Measurements from ENCODE around the gene SP6. TPM values are rescaled to one million over a fixed set of nuclear protein-coding genes. Genes with fewer than 3 reads are reported as not detected.

Gene SP6
- total RNA-seq, 1 donor, result under 0.01 TPM

- Histone ChIP-seq H3K9me3 (ENCODE audit: low read depth, low read length) (no peaks in the 10 kb centered on the region), H3K4me3 (ENCODE audit: insufficient read depth, low read length) (no peak overlapping the region), H3K4me2 (ENCODE audit: insufficient read depth, low read length) (no peak overlapping the region), H4K20me1 (ENCODE audit: insufficient read depth, low read length) (peaks cover 18% of the 10 kb centered on the region), H3K4me1 (ENCODE audit: insufficient read depth, low read length) (no peaks in the 10 kb centered on the region), H3K27me3 (ENCODE audit: insufficient read depth, low read length) (peaks cover 28% of the 10 kb centered on the region), H3K27ac (ENCODE audit: low read depth, low read length) (no peak overlapping the region), H3K79me2 (ENCODE audit: insufficient read depth, low read length) (no peaks in the 10 kb centered on the region), H3K36me3 (ENCODE audit: insufficient read depth, low read length) (peaks cover 25% of the 10 kb centered on the region), H2AFZ (ENCODE audit: low read length) (no peak overlapping the region)
- TF ChIP-seq CTCF (IDR thresholded peaks at IDR 0.05; ENCODE audit: extremely low read depth, low read depth, low read length), result no peak
- DNase-seq (ENCODE audit: insufficient read length, low spot score, missing footprints), result no peak
Measured at GRCh38 chr17:47804461-47804860, 46.5 kb downstream of the SP6 start.

- H3K27ac ChIP-seq (ENCODE audit: low read depth, low read length), result no peak overlapping the region
- H3K36me3 ChIP-seq (ENCODE audit: insufficient read depth, low read length), result peaks cover 18% of the 10 kb centered on the region
- peaks cover 11% of the 10 kb centered on the region for H4K20me1 ChIP-seq (ENCODE audit: insufficient read depth, low read length)
- no peaks in the 10 kb centered on the region for H3K79me2 ChIP-seq (ENCODE audit: insufficient read depth, low read length)
- H3K4me2 ChIP-seq (ENCODE audit: insufficient read depth, low read length), result no peak overlapping the region
- H3K4me3 ChIP-seq (ENCODE audit: insufficient read depth, low read length), result no peak overlapping the region
- H3K9me3 ChIP-seq (ENCODE audit: low read depth, low read length), result no peaks in the 10 kb centered on the region
- DNase-seq (ENCODE audit: insufficient read length, low spot score, missing footprints), result no peak
- peaks cover 28% of the 10 kb centered on the region for H3K27me3 ChIP-seq (ENCODE audit: insufficient read depth, low read length)
- no peak for TF ChIP-seq CTCF (IDR thresholded peaks at IDR 0.05; ENCODE audit: extremely low read depth, low read depth, low read length)
- no peaks in the 10 kb centered on the region for H3K4me1 ChIP-seq (ENCODE audit: insufficient read depth, low read length)
- H2AFZ ChIP-seq (ENCODE audit: low read length), result no peak overlapping the region
Measured at GRCh38 chr17:47803751-47804150, 47.2 kb downstream of the SP6 start.

- H3K27me3 ChIP-seq (ENCODE audit: insufficient read depth, low read length), result peaks cover 28% of the 10 kb centered on the region
- TF ChIP-seq CTCF (IDR thresholded peaks at IDR 0.05; ENCODE audit: extremely low read depth, low read depth, low read length), result no peak
Measured at GRCh38 chr17:47803201-47803600, 47.8 kb downstream of the SP6 start.

GRCh38 chr17:47802341-47803022 lies 48.5 kb downstream of the SP6 start:
- Histone ChIP-seq H3K36me3 (ENCODE audit: insufficient read depth, low read length) (peaks cover 6% of the 10 kb centered on the region), H3K4me2 (ENCODE audit: insufficient read depth, low read length) (no peak overlapping the region), H3K27me3 (ENCODE audit: insufficient read depth, low read length) (peaks cover 28% of the 10 kb centered on the region), H3K27ac (ENCODE audit: low read depth, low read length) (no peak overlapping the region), H2AFZ (ENCODE audit: low read length) (no peak overlapping the region), H4K20me1 (ENCODE audit: insufficient read depth, low read length) (peaks cover 5% of the 10 kb centered on the region), H3K79me2 (ENCODE audit: insufficient read depth, low read length) (no peaks in the 10 kb centered on the region), H3K4me1 (ENCODE audit: insufficient read depth, low read length) (no peaks in the 10 kb centered on the region), H3K4me3 (ENCODE audit: insufficient read depth, low read length) (no peak overlapping the region), H3K9me3 (ENCODE audit: low read depth, low read length) (no peaks in the 10 kb centered on the region)
- peak; percentile 62 for TF ChIP-seq CTCF (IDR thresholded peaks at IDR 0.05; ENCODE audit: extremely low read depth, low read depth, low read length)
- peak; percentile 90 for DNase-seq (ENCODE audit: insufficient read length, low spot score, missing footprints)

More at GRCh38 chr17:47803201-47803600, 47.8 kb downstream of the SP6 start:
- DNase-seq (ENCODE audit: insufficient read length, low spot score, missing footprints), result no peak
- no peak overlapping the region for H3K4me2 ChIP-seq (ENCODE audit: insufficient read depth, low read length)
- H2AFZ ChIP-seq (ENCODE audit: low read length), result no peak overlapping the region
- no peak overlapping the region for H3K4me3 ChIP-seq (ENCODE audit: insufficient read depth, low read length)
- peaks cover 13% of the 10 kb centered on the region for H3K36me3 ChIP-seq (ENCODE audit: insufficient read depth, low read length)
- peaks cover 5% of the 10 kb centered on the region for H4K20me1 ChIP-seq (ENCODE audit: insufficient read depth, low read length)
- no peaks in the 10 kb centered on the region for H3K9me3 ChIP-seq (ENCODE audit: low read depth, low read length)
- H3K4me1 ChIP-seq (ENCODE audit: insufficient read depth, low read length), result no peaks in the 10 kb centered on the region
- no peak overlapping the region for H3K27ac ChIP-seq (ENCODE audit: low read depth, low read length)
- H3K79me2 ChIP-seq (ENCODE audit: insufficient read depth, low read length), result no peaks in the 10 kb centered on the region

Measured in osteoblast (primary cell).